Stimulated activated CD4-positive, alpha-beta T cell treated with anti-CD3 and anti-CD28 coated beads, Interleukin-12 subunit alpha, Interleukin-12 subunit beta, amount 100 ng/mL, for 48 hours (primary cell): ENCODE results near the gene CABP7.

ENCODE experiments used
- DNase-seq, 3 donors: peaks; one replicate each; pipeline ENCODE4 v3.0.0-alpha.2; 2020; ENCODE audit warnings: low read depth in 2 of 3, low spot score in 1 of 3

Gene CABP7

GRCh38 chr22:29719899-29720645 lies at the start of gene CABP7:
Gene CABP7, plus strand, starts transcription at chr22:29720003. Its CDS starts 422 bp downstream, at chr22:29720425.
- DNase-seq, result no peak

GRCh38 chr22:29670626-29671025 lies 49.2 kb upstream of the CABP7 start:
- no peak for DNase-seq

GRCh38 chr22:29673361-29674066 lies 46.3 kb upstream of the CABP7 start:
- no peak for DNase-seq

GRCh38 chr22:29674121-29674520 lies 45.7 kb upstream of the CABP7 start:
- no peak for DNase-seq

GRCh38 chr22:29679316-29679715 lies 40.5 kb upstream of the CABP7 start:
- no peak for DNase-seq

- DNase-seq, result no peak
These were observed 36.3 kb upstream of the CABP7 start for GRCh38 chr22:29683536-29683935.

- no peak for DNase-seq
These were observed 35.6 kb upstream of the CABP7 start for GRCh38 chr22:29684244-29684643.

- DNase-seq, result no peak
These were observed 30.5 kb upstream of the CABP7 start for GRCh38 chr22:29689206-29689879.

- DNase-seq, result peak in 2 of 3 donors; percentile 17 to 28
These were observed 30.0 kb upstream of the CABP7 start for GRCh38 chr22:29689880-29690213.

GRCh38 chr22:29690476-29690875 lies 29.3 kb upstream of the CABP7 start:
- no peak for DNase-seq

GRCh38 chr22:29691636-29692326 lies 28.0 kb upstream of the CABP7 start:
- no peak for DNase-seq

GRCh38 chr22:29692327-29692640 lies 27.5 kb upstream of the CABP7 start:
- no peak for DNase-seq

- no peak for DNase-seq
These were observed 26.6 kb upstream of the CABP7 start for GRCh38 chr22:29693161-29693560.

- DNase-seq, result no peak
These were observed 26.1 kb upstream of the CABP7 start for GRCh38 chr22:29693671-29694070.

- no peak for DNase-seq
These were observed 24.5 kb upstream of the CABP7 start for GRCh38 chr22:29695129-29695926.

GRCh38 chr22:29697853-29698598 lies 21.8 kb upstream of the CABP7 start:
- DNase-seq, result no peak

- DNase-seq, result no peak
These were observed 19.4 kb upstream of the CABP7 start for GRCh38 chr22:29700206-29700899.

GRCh38 chr22:29700900-29701154 lies 19.0 kb upstream of the CABP7 start:
- DNase-seq, result no peak

- no peak for DNase-seq
These were observed 18.4 kb upstream of the CABP7 start for GRCh38 chr22:29701155-29701999.
